HG03520 (cell line): Measurements from ENCODE around the gene NOLC1.
"Not testable (repeated sequence)": the region's sequence is repeated elsewhere in the genome, so short reads cannot be mapped to it uniquely, and the experiment has no call there.

Source experiments
- ATAC-seq: cut with Tn5 transposase; IDR thresholded peaks from one replicate; pipeline ENCODE4 v1.9.1; 2021; ENCODE audit warnings: mild to moderate bottlenecking, moderate library complexity; ENCODE audit not compliant: unreplicated experiment

NOLC1 gene

GRCh38 chr10:102153093-102153620, 968 bp downstream of the NOLC1 start:
- no peak for ATAC-seq

DNA sequence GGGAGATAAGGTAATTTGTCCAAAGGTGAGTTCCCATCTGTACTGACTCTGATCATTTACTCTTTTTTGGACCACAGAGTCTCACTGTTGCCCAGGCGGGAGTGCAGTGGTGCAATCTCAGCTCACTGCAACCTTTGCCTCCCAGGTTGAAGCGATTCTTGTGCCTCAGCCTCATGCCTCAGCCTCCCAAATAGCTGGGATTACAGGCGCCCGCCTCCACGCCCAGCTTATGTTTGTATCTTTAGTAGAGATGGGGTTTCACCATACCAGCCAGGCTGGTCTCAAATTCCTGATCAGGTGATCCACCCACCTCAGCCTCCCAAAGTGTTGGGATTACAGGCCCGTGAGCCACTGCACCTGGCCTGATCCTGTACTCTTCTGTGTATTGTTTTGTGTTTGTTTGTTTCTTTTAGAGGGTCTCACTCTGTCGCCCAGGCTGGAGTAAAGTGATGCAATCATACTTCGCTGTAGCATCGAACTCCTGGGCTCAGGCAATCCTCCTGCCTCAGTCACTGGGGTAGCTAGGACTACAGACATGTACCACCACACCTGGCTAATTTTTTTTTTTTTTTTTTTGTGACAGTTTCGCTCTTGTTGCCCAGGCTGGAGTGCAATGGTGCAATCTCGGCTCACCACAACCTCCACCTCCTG, 2.4 kb downstream of the NOLC1 start:
- no peak for ATAC-seq

DNA sequence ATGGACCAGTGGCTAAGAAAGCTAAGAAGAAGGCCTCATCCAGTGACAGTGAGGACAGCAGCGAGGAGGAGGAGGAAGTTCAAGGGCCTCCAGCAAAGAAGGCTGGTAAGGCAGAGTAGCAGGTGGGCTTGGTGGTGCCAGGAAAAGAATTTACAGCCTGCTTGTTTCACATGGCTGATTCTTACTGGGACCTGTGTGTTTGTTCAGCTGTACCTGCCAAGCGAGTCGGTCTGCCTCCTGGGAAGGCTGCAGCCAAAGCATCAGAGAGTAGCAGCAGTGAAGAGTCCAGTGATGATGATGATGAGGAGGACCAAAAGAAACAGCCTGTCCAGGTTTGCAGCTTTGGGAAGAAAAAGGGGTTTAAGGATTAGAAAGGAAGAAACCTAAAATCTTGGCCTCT, 5.0 kb downstream of the NOLC1 start:
- ATAC-seq, result no peak

- ATAC-seq, result no peak
Observed at GRCh38 chr10:102159051-102159597, 6.9 kb downstream of the NOLC1 start.

- ATAC-seq, result no peak
Observed at GRCh38 chr10:102159831-102160230, 7.6 kb downstream of the NOLC1 start.

DNA sequence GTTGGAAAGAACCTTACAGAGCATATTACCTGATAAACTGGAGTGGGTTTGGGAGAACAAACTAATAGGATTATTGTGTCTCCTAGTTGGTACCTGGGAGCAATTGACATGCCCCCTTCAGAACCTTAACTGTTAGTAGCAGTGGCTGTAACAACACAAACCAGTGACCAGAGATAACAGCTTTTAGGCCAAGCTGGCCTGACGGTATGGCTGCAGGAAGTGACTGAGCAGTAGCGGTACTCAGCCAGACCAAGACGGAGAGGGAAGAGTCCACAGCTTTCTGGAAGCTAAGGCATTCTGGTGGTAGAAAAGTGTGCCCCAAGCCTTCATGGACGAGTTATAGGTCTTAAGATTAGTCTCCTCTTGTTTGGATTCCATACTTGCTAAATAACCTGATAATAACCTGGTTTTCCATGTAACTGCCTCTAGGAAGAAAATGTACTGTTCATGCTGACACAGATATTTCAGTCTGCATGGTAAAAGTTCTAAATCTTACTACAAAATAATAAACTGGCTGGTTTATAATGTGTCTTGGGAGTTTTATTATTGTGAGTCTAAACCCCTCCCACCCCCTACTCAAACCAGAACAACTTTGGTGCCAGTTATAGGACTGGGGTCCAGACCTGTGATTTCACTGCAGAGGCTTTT, 11.3 kb downstream of the NOLC1 start:
- no peak for ATAC-seq

- no peak for ATAC-seq
Observed at GRCh38 chr10:102167861-102168260, 15.7 kb downstream of the NOLC1 start.

DNA sequence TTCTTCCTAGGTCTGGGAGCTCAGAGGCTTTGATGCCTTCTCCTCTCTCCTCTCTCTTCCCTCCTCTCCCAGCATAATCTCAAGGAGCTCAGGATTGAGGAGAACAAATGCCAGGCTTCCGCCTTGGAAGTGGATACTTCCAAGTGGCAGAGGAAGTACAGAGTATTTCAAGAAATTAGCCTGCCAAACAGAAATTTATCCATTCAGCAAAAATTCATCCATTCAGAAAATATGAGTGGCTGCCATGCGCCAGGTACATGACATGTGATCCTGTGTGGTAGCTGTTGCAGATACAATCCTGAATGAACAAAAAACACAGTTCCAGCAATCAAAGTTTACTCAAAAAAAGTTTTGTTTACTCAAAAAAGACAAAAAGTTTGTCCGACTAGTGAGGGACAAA, 18.4 kb downstream of the NOLC1 start:
- ATAC-seq, result no peak

- ATAC-seq, result no peak
Observed at GRCh38 chr10:102172288-102172687, 20.1 kb downstream of the NOLC1 start.

DNA sequence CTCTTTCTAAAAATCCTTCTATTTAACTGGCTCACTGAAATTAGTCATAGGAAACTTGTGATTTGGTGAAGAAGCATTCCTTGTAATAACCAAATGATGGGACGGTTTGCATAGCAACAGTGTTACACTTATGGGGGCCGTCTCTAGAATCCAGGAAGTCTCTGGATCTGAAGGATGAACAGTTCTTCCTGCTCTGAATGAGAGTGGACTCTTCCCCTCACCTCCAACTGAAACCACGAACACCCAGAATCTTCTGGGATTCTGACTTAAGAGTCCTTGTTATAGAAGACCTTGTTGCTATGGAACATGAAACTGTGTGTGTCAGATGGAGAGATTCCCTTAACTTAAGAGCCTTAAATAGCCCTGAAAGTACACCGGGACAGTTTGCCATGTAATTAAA, 23.2 kb downstream of the NOLC1 start:
- no peak for ATAC-seq

- no peak for ATAC-seq
Observed at GRCh38 chr10:102184606-102185005, 32.4 kb downstream of the NOLC1 start.

- ATAC-seq, result no peak
Observed at GRCh38 chr10:102185272-102185671, 33.1 kb downstream of the NOLC1 start.

DNA sequence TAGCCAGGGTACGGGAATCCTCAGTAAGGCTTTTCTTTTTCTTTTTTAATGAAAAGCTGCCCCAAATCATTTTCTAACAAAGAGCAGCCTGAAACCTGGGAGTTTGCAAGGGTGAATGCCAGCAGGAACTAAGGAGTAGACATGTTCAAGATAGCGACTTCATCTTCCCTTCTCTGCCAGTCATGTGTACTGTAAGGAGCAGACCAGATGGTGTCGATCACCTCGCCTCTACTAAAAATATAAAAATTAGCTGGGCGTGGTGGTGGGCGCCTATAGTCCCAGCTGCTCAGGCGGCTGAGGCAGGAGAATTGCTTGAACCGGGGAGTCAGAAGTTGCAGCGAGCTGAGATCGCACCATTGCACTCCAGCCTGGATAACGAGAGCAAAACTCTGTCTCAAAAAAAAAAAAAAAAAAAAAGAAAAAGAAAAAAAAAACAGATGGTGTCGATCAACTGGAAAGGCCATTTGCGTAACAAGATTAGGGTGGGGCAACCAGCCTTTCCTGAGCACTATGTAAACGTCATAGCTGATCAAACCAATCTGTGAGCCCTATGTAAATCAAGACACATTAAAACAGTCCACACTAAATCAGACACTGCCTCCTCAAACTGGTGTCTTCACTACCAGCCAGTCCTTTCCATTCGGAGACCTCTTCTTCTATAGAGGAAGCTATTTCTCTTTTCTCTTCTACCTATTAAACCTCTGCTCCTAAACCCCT, 33.8 kb downstream of the NOLC1 start:
- ATAC-seq, result no peak

GRCh38 chr10:102188298-102188940, 36.2 kb downstream of the NOLC1 start:
- no peak for ATAC-seq

DNA sequence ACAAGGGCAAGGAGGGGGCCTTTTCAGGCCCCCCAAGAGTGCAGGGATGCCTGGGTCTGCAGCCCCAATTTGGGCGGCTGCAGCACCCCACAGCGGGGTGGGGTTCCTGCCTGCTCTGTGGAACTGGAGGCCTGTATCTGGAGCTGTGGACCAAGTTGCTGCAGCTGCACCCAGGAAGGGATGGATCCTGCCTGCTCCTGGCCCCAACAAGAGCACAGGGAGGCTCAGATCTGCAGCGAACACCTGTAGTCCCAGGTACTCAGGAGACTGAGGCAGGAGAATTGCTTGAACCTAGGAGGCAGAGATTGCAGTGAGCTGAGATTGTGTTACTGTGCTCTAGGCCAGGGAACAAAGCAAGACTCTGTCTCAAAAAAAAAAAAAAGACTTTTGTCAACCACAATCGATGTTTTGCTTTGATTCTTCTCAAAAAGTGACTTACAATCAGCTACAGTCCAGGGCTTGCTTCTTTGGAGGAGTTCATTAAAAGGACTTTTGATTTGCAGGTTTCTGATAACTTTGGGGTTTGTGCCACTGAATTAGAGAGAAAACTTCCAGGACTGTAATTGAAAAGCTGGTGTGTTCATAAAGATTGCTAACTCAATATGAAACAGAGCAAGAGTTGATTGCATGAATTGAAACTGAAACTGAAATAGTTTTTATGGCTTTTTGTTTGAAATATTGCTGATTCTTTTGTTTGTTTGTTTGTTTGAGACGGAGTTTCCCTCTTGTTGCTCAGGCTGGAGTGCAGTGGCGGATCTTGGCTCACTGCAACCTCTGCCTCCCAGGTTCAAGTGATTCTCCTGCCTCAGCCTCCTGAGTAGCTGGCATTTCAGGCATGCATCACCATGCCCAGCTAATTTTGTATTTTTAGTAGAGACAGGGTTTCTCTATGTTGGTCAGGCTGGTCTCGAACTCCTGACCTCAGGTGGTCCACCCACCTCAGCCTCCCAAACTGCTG, 37.0 kb downstream of the NOLC1 start:
- ATAC-seq, result not testable (repeated sequence)

GRCh38 chr10:102191956-102192355, 39.8 kb downstream of the NOLC1 start:
- ATAC-seq, result no peak

GRCh38 chr10:102195296-102195870, 43.2 kb downstream of the NOLC1 start:
- no peak for ATAC-seq

GRCh38 chr10:102196893-102197292, 44.7 kb downstream of the NOLC1 start:
- ATAC-seq, result no peak

DNA sequence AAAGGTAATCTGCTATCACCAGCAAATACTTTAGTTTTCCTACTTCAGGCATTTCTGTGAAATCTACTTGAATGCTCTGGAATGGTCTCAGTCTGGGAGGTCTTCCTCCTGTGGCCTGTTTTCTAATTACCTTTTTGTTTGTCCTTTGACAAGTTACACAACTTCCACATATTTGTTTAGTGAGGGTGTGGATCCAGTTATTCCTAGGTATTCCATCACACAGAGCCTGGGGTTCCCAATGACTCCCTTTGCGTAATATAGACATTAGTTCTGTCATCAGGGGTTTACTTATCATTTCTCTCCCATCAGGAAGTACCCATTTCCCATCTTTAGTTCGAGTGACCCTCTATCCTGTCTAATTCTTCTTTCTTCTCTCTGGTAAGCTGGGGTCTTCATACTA, 45.8 kb downstream of the NOLC1 start:
- ATAC-seq, result no peak
